ENCODE results near the gene POLN.

DNA sequence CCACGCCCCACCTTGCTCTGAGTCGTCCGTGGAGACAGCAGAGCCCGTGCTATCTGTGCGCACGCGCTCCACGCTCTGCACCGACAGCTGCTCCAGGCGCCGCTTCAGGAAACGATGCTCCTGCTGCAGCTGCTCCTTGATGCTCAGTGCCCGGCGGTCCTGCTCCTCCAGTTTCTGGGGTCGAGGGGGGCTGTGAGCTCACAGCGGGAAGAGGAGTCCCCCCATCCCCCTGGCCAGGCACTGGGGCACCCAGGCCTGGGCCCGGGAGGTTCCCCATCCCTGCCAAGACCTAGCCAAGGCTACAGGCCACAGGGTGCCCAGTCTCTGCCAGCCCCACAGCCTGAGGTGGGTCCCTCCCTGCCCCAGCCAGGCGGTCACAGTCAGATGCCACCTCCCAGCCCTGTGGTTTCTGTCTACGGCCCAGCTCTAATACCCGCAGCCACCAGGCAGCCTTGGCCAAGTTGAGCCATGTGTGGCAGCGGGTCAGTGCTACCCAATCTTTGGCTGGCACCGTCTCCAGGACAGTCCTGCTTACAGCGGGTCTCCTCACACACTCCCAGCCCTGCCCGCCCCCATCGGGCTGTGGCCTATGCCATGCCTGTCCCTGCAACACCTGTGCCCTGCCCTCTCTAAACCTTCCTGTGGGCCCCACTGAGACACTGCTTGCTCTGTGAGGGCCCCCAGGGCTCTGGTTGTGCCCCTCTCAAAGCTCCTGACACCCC lies 9.3 kb upstream of the POLN start:
- TF ChIP-seq, protein P1, sequence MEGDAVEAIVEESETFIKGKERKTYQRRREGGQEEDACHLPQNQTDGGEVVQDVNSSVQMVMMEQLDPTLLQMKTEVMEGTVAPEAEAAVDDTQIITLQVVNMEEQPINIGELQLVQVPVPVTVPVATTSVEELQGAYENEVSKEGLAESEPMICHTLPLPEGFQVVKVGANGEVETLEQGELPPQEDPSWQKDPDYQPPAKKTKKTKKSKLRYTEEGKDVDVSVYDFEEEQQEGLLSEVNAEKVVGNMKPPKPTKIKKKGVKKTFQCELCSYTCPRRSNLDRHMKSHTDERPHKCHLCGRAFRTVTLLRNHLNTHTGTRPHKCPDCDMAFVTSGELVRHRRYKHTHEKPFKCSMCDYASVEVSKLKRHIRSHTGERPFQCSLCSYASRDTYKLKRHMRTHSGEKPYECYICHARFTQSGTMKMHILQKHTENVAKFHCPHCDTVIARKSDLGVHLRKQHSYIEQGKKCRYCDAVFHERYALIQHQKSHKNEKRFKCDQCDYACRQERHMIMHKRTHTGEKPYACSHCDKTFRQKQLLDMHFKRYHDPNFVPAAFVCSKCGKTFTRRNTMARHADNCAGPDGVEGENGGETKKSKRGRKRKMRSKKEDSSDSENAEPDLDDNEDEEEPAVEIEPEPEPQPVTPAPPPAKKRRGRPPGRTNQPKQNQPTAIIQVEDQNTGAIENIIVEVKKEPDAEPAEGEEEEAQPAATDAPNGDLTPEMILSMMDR (conservative IDR thresholded peaks at IDR 0.05; ENCODE audit: low read depth, low read length): no peak
- TF ChIP-seq EZH2 (IDR thresholded peaks at IDR 0.05; ENCODE audit: low read length, unreplicated experiment): no peak

Data from PC-3 (cell line).